ENCODE measurements around the gene ITK.

ITK gene

GRCh38 chr5:157247267-157247666, 66.6 kb downstream of the ITK start:
- no peak for DNase-seq (ENCODE audit: low read depth)

GRCh38 chr5:157248821-157249470, 68.3 kb downstream of the ITK start:
- no peak for DNase-seq (ENCODE audit: low read depth)

GRCh38 chr5:157252711-157253465, 72.2 kb downstream of the ITK start:
- no peak for DNase-seq (ENCODE audit: low read depth)

- DNase-seq (ENCODE audit: low read depth) = no peak
Measured at GRCh38 chr5:157253547-157253946, 72.9 kb downstream of the ITK start.

GRCh38 chr5:157258450-157258849, 77.8 kb downstream of the ITK start:
- no peak for DNase-seq (ENCODE audit: low read depth)

- no peak for DNase-seq (ENCODE audit: low read depth)
Measured at GRCh38 chr5:157259699-157260098, 79.1 kb downstream of the ITK start.

- no peak for DNase-seq (ENCODE audit: low read depth)
Measured at GRCh38 chr5:157263496-157264090, 83.0 kb downstream of the ITK start.

- peak; percentile 78 for DNase-seq (ENCODE audit: low read depth)
Measured at GRCh38 chr5:157265714-157266285, 85.2 kb downstream of the ITK start, which contains the start of gene CYFIP2. TSS of gene CYFIP2 (plus strand) at chr5:157266123. CDS start at chr5:157285362, 19,239 bp downstream.

- DNase-seq (ENCODE audit: low read depth) = no peak
Measured at GRCh38 chr5:157266286-157267007, 85.8 kb downstream of the ITK start.

- no peak for DNase-seq (ENCODE audit: low read depth)
Measured at GRCh38 chr5:157267025-157267424, 86.4 kb downstream of the ITK start.

- DNase-seq (ENCODE audit: low read depth) = no peak
Measured at GRCh38 chr5:157267761-157268480, 87.3 kb downstream of the ITK start.

- no peak for DNase-seq (ENCODE audit: low read depth)
Measured at GRCh38 chr5:157269165-157269671, 88.6 kb downstream of the ITK start.

GRCh38 chr5:157269761-157270272, 89.2 kb downstream of the ITK start:
- no peak for DNase-seq (ENCODE audit: low read depth)

- DNase-seq (ENCODE audit: low read depth) = no peak
Measured at GRCh38 chr5:157270771-157271170, 90.1 kb downstream of the ITK start.

GRCh38 chr5:157271740-157272271, 91.2 kb downstream of the ITK start:
- peak; percentile 67 for DNase-seq (ENCODE audit: low read depth)

- no peak for DNase-seq (ENCODE audit: low read depth)
Measured at GRCh38 chr5:157273131-157273556, 92.5 kb downstream of the ITK start.

- DNase-seq (ENCODE audit: low read depth) = no peak
Measured at GRCh38 chr5:157275403-157275802, 94.8 kb downstream of the ITK start.

- no peak for DNase-seq (ENCODE audit: low read depth)
Measured at GRCh38 chr5:157278319-157279037, 97.8 kb downstream of the ITK start.

- no peak for DNase-seq (ENCODE audit: low read depth)
Measured at GRCh38 chr5:157279605-157280239, 99.1 kb downstream of the ITK start.

- DNase-seq (ENCODE audit: low read depth) = no peak
Measured at GRCh38 chr5:157280927-157281326, 100.3 kb downstream of the ITK start.
